ENCODE data around the gene KDM4B. TPM values are rescaled to one million over a fixed set of nuclear protein-coding genes. Genes with fewer than 3 reads are reported as not detected.
"Not testable (repeated sequence)": the region's sequence is repeated elsewhere in the genome, so short reads cannot be mapped to it uniquely, and the experiment has no call there.

The KDM4B gene
- polyA plus RNA-seq, 1 of the 3 experiments (the other 2 are of a cell fraction), result 12.2 TPM

DNA sequence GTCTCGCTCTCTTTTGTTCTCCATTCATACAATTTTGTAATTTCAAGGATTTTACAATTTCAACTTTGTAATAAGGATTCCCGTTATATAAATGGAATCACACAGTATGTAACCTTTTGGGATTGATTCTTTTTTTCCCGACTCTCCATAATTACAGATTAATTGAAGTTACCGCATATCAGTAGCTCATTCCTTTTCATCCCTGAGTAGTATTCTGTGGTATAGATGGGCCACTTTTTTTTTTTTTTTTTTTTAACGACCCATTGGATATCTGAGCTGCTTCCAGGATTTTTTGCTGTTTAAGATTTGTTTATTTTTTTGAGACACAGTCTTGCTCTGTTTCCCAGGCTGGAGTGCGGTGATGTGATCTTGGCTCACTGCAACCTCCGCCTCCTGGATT is 31.9 kb upstream of the KDM4B start:
- no peaks in the 10 kb centered on the region for H3K27me3 ChIP-seq (ENCODE audit: insufficient read depth)
- 93% methylated on average over 7 of the region's 7 CpGs for WGBS (ENCODE audit: low lambda C conversion rate)
- H3K4me2 ChIP-seq, result no peak overlapping the region
- TF ChIP-seq USF1 (IDR thresholded peaks at IDR 0.05; ENCODE audit: borderline replicate concordance, low read depth) (no peak), TEAD4 (IDR thresholded peaks at IDR 0.05; ENCODE audit: borderline replicate concordance, insufficient read depth) (no peak), YY1 (IDR thresholded peaks at IDR 0.05; ENCODE audit: low read depth) (no peak), FOXJ3 (CRISPR knock-in tag; IDR thresholded peaks at IDR 0.05) (no peak), REST (IDR thresholded peaks at IDR 0.05; ENCODE audit: low read depth, low read length) (no peak), RCOR1 (IDR thresholded peaks at IDR 0.05; ENCODE audit: low read length) (no peak), GATA2 (CRISPR knock-in tag; IDR thresholded peaks at IDR 0.05) (no peak), FOSL2 (IDR thresholded peaks at IDR 0.05; ENCODE audit: borderline replicate concordance, low read depth) (no peak), POLR2AphosphoS5 (IDR thresholded peaks at IDR 0.05; ENCODE audit: low read depth, low read length) (no peak), RFX5 (IDR thresholded peaks at IDR 0.05; ENCODE audit: low read length) (no peak), MXI1 (IDR thresholded peaks at IDR 0.05; ENCODE audit: low read depth, low read length) (no peak), EP300 (IDR thresholded peaks at IDR 0.05; ENCODE audit: borderline replicate concordance in 1 of 2, low read depth in 1 of 2, low read length in 1 of 2) (no peak)
- TF ChIP-seq, protein P1, sequence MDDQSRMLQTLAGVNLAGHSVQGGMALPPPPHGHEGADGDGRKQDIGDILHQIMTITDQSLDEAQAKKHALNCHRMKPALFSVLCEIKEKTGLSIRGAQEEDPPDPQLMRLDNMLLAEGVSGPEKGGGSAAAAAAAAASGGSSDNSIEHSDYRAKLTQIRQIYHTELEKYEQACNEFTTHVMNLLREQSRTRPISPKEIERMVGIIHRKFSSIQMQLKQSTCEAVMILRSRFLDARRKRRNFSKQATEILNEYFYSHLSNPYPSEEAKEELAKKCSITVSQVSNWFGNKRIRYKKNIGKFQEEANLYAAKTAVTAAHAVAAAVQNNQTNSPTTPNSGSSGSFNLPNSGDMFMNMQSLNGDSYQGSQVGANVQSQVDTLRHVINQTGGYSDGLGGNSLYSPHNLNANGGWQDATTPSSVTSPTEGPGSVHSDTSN (IDR thresholded peaks at IDR 0.05), result no peak
- TF ChIP-seq, protein P2, sequence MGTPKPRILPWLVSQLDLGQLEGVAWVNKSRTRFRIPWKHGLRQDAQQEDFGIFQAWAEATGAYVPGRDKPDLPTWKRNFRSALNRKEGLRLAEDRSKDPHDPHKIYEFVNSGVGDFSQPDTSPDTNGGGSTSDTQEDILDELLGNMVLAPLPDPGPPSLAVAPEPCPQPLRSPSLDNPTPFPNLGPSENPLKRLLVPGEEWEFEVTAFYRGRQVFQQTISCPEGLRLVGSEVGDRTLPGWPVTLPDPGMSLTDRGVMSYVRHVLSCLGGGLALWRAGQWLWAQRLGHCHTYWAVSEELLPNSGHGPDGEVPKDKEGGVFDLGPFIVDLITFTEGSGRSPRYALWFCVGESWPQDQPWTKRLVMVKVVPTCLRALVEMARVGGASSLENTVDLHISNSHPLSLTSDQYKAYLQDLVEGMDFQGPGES (IDR thresholded peaks at IDR 0.05; ENCODE audit: low read depth, low read length), result no peak
- TF ChIP-seq, protein P3, sequence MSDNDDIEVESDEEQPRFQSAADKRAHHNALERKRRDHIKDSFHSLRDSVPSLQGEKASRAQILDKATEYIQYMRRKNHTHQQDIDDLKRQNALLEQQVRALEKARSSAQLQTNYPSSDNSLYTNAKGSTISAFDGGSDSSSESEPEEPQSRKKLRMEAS (IDR thresholded peaks at IDR 0.05; ENCODE audit: low read depth), result no peak
- TF ChIP-seq, protein P4, sequence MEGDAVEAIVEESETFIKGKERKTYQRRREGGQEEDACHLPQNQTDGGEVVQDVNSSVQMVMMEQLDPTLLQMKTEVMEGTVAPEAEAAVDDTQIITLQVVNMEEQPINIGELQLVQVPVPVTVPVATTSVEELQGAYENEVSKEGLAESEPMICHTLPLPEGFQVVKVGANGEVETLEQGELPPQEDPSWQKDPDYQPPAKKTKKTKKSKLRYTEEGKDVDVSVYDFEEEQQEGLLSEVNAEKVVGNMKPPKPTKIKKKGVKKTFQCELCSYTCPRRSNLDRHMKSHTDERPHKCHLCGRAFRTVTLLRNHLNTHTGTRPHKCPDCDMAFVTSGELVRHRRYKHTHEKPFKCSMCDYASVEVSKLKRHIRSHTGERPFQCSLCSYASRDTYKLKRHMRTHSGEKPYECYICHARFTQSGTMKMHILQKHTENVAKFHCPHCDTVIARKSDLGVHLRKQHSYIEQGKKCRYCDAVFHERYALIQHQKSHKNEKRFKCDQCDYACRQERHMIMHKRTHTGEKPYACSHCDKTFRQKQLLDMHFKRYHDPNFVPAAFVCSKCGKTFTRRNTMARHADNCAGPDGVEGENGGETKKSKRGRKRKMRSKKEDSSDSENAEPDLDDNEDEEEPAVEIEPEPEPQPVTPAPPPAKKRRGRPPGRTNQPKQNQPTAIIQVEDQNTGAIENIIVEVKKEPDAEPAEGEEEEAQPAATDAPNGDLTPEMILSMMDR (IDR thresholded peaks at IDR 0.05), result no peak
- no peak overlapping the region for H3K27ac ChIP-seq (ENCODE audit: low read depth in 2 of 2, low read length in 1 of 2)
- no peak overlapping the region for H3K4me3 ChIP-seq (ENCODE audit: low read depth in 2 of 2, low read length in 1 of 2)
- peaks cover 9% of the 10 kb centered on the region for H3F3A ChIP-seq (replicated peaks; ENCODE audit: insufficient read depth)
- H4K20me1 ChIP-seq (ENCODE audit: insufficient read depth), result peaks cover 21% of the 10 kb centered on the region
- ChIA-PET POLR2A (interaction anchor here (1.8 kb wide), 1 partner anchor 11 kb away, joined by 4 read pairs; no protein-coding TSS in a partner anchor), CTCF (interaction anchor here (1.2 kb wide), 1 partner anchor 95 kb away, joined by 3 read pairs; no protein-coding TSS in a partner anchor)
- DNase-seq, result no peak
- no peaks in the 10 kb centered on the region for H3K9me2 ChIP-seq
- H3K36me3 ChIP-seq (replicated peaks in 1 of 2; ENCODE audit: control insufficient read depth in 1 of 2, insufficient read depth in 2 of 2, low read length in 1 of 2), result peaks cover 18% of the 10 kb centered on the region in 2 experiments
- peaks cover 81% of the 10 kb centered on the region for H3K79me2 ChIP-seq (ENCODE audit: insufficient read depth)
- H3K4me1 ChIP-seq (ENCODE audit: control insufficient read depth in 1 of 2, insufficient read depth in 2 of 2, low read depth in 1 of 2, low read length in 1 of 2), result no peaks in the 10 kb centered on the region
- no peaks in the 10 kb centered on the region for H3K9me3 ChIP-seq
- no peak overlapping the region for H2AFZ ChIP-seq (ENCODE audit: low read depth)
- H3K9ac ChIP-seq, result no peak overlapping the region

DNA sequence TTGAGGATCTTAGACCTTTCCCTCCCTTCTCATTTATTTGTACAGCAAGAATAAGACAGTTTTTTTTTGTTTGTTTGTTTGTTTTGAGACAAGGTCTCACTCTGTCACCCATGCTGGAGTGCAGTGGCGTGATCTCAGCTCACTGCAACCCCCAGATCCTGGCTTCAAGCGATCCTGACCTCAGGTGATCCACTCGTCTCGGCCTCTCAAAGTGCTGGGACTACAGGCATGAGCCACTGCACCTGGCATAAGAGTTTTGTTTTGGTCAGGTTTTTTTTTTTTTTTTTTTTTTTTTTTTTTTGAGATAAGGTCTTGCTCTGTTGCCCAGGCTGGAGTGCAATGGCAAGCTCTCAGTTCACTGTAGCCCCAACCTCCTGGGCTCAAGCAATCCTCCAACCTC is 30.5 kb upstream of the KDM4B start:
- H3K27ac ChIP-seq (ENCODE audit: low read depth in 2 of 2, low read length in 1 of 2); H3K4me3 ChIP-seq (ENCODE audit: low read depth in 2 of 2, low read length in 1 of 2); H3F3A ChIP-seq (replicated peaks; ENCODE audit: insufficient read depth); DNase-seq; H3K9me2 ChIP-seq; H3K9ac ChIP-seq; H3K4me1 ChIP-seq (ENCODE audit: control insufficient read depth in 1 of 2, insufficient read depth in 2 of 2, low read depth in 1 of 2, low read length in 1 of 2); H3K9me3 ChIP-seq; H2AFZ ChIP-seq (ENCODE audit: low read depth); H3K27me3 ChIP-seq (ENCODE audit: insufficient read depth); H3K4me2 ChIP-seq: not testable (repeated sequence)
- WGBS (ENCODE audit: low lambda C conversion rate), result 97% methylated on average over 4 of the region's 4 CpGs
- Histone ChIP-seq H4K20me1 (ENCODE audit: insufficient read depth) (peaks cover 21% of the 10 kb centered on the region), H3K36me3 (replicated peaks in 1 of 2; ENCODE audit: control insufficient read depth in 1 of 2, insufficient read depth in 2 of 2, low read length in 1 of 2) (peaks cover 14 to 15% of the 10 kb centered on the region in 2 experiments), H3K79me2 (ENCODE audit: insufficient read depth) (peaks cover 74% of the 10 kb centered on the region)
- POLR2A ChIA-PET, result interaction anchor here (0.8 to 1.8 kb wide), 2 partner anchors 10 to 14 kb away, joined by 3 to 4 read pairs; no protein-coding TSS in a partner anchor
- CTCF ChIA-PET, result interaction anchor here (1.0 to 1.5 kb wide), 4 partner anchors 20 to 170 kb away, joined by 3 to 5 read pairs (median 4); no protein-coding TSS in a partner anchor
